B cell (primary cell): ENCODE data around the gene NFAT5. TPM values are rescaled to one million over a fixed set of nuclear protein-coding genes. Genes with fewer than 3 reads are reported as not detected.

Source experiments
- ATAC-seq: fragments of 200-7000 bp; cut with Tn5 transposase; one replicate; pipeline ENCODE4 v1.10.0; 2021; ENCODE audit warnings: low read depth, mild to moderate bottlenecking, moderate number of reproducible peaks, moderate library complexity
- CTCF ChIA-PET: fragments of 350-600 bp; sonication (Branson Sonifier 250); formaldehyde crosslinking; loops from one replicate; lab custom pipeline; 2021; ENCODE audit warnings: antibody characterized with exemption, inconsistent platforms; lab: Charles Lee
- POLR2A ChIA-PET: fragments of 350-600 bp; sonication (Branson Sonifier 250); formaldehyde crosslinking; loops from one replicate; lab custom pipeline; 2021; ENCODE audit warnings: antibody characterized with exemption; lab: Charles Lee
- DNase-seq: peaks from one replicate; pipeline ENCODE4 v3.0.0; 2013
- H2AFZ ChIP-seq: 2 replicates; pipeline ENCODE4 v1.6.1; 2012; ENCODE audit warnings: mild to moderate bottlenecking, low read depth, low read length; ENCODE audit not compliant: insufficient read depth, poor library complexity, severe bottlenecking
- H3K27ac ChIP-seq, 2 donors: 1 replicate in 1 of 2; 2 replicates in 1 of 2; pipeline ENCODE4 v1.5.1; 2012 to 2013; ENCODE audit warnings: low read length in 2 of 2, mild to moderate bottlenecking in 2 of 2, moderate library complexity in 1 of 2
- H3K27me3 ChIP-seq, 4 experiments: fragments of 200-600 bp in 1 of 4; sonication (generic) in 1 of 4; replicated peaks in 1 of 4; 1 replicate in 2 of 4; 2 replicates in 2 of 4; pipeline versions ENCODE4 v1.6.1 to v1.7.0; 2013 to 2016; ENCODE audit warnings: low read length in 3 of 4, mild to moderate bottlenecking in 2 of 4, mixed read lengths in 1 of 4, moderate library complexity in 1 of 4; ENCODE audit not compliant: insufficient read depth in 4 of 4, control insufficient read depth in 3 of 4; ENCODE audit errors: control extremely low read depth in 1 of 4
- H3K36me3 ChIP-seq, 2 experiments: replicated peaks in 1 of 2; 1 replicate in 1 of 2; 2 replicates in 1 of 2; pipeline versions ENCODE4 v1.6.1 to v1.7.1; 2013; ENCODE audit warnings: low read length in 1 of 2; ENCODE audit not compliant: insufficient read depth in 2 of 2, control insufficient read depth in 1 of 2; ENCODE audit errors: control extremely low read depth in 1 of 2, extremely low read depth in 1 of 2
- H3K4me1 ChIP-seq, 2 donors: fragments of 200-600 bp in 1 of 2; sonication (generic) in 1 of 2; 1 replicate in 1 of 2; 2 replicates in 1 of 2; pipeline versions ENCODE4 v1.5.1 to v1.6.1; 2013 to 2017; ENCODE audit warnings: low read length in 2 of 2; ENCODE audit not compliant: control insufficient read depth in 2 of 2, insufficient read depth in 2 of 2
- H3K4me2 ChIP-seq: replicated peaks from 2 replicates; pipeline ENCODE3; 2012; ENCODE audit warnings: mild to moderate bottlenecking, low read depth, low read length; ENCODE audit not compliant: poor library complexity, severe bottlenecking
- H3K4me3 ChIP-seq, 5 experiments: fragments of 200-600 bp in 1 of 5; sonication (generic) in 1 of 5; 1 replicate in 3 of 5; 2 replicates in 2 of 5; pipeline versions ENCODE4 v1.5.1 to v1.7.0; 2011 to 2016; ENCODE audit warnings: low read length in 4 of 5, mild to moderate bottlenecking in 4 of 5, low read depth in 2 of 5, control low read depth in 1 of 5, moderate library complexity in 1 of 5; ENCODE audit not compliant: insufficient read depth in 1 of 5; ENCODE audit errors: control extremely low read depth in 1 of 5, extremely low read depth in 1 of 5
- H3K79me2 ChIP-seq: fragments of 200-600 bp; sonication (generic); one replicate; pipeline ENCODE4 v1.6.0; 2016; ENCODE audit warnings: low read length; ENCODE audit not compliant: control insufficient read depth, insufficient read depth
- H3K9ac ChIP-seq: fragments of 200-600 bp; sonication (generic); 2 replicates; pipeline ENCODE4 v1.6.1; 2017; ENCODE audit warnings: mild to moderate bottlenecking, low read length, moderate library complexity
- H3K9me3 ChIP-seq, 3 donors: one replicate each; pipeline versions ENCODE4 v1.6.1 to v1.7.1; 2013; ENCODE audit warnings: low read length in 2 of 3; ENCODE audit not compliant: control insufficient read depth in 2 of 3, insufficient read depth in 1 of 3; ENCODE audit errors: control extremely low read depth in 1 of 3
- H4K20me1 ChIP-seq: 2 replicates; pipeline ENCODE4 v1.6.0; 2012; ENCODE audit warnings: mild to moderate bottlenecking, low read length; ENCODE audit not compliant: insufficient read depth, control insufficient read depth, poor library complexity, severe bottlenecking
- H3K27ac Mint-ChIP-seq: one replicate; pipeline ENCODE4 v1.8.0; 2021; ENCODE audit warnings: mixed read lengths
- H3K27me3 Mint-ChIP-seq: one replicate; pipeline ENCODE4 v1.8.0; 2021; ENCODE audit warnings: mixed read lengths
- H3K4me1 Mint-ChIP-seq: one replicate; pipeline ENCODE4 v1.8.0; 2021; ENCODE audit warnings: mixed read lengths
- H3K4me3 Mint-ChIP-seq: one replicate; pipeline ENCODE4 v1.8.0; 2021; ENCODE audit warnings: mixed read lengths
- H3K9me3 Mint-ChIP-seq: one replicate; pipeline ENCODE4 v1.8.0; 2022; ENCODE audit warnings: mixed read lengths; ENCODE audit not compliant: insufficient read depth
- CTCF ChIP-seq: fragments of 200-600 bp; IDR thresholded peaks from one replicate; pipeline ENCODE4 v1.8.0; 2022; ENCODE audit warnings: antibody characterized with exemption, mild to moderate bottlenecking
- EZH2 ChIP-seq: IDR thresholded peaks from 2 replicates; pipeline ENCODE4 v1.6.1; 2012; ENCODE audit warnings: borderline replicate concordance, low read depth, mild to moderate bottlenecking, moderate library complexity, low read length; ENCODE audit not compliant: insufficient read depth, poor library complexity, severe bottlenecking
- WGBS: methylation state at CpG from one replicate; pipeline ENCODE4 v1.1.5; 2013; ENCODE audit warnings: missing lambda C conversion rate; ENCODE audit not compliant: insufficient coverage; 5-methylcytosine and 5-hydroxymethylcytosine counted together
- intact Hi-C: fragments of 100-400 bp; cut with micrococcal nuclease; formaldehyde crosslinking; loops from one replicate; pipeline ENCODE4 v1.10.0; 2022
- polyA plus RNA-seq: library from polyadenylated mRNA; depleted of rRNA; stranded (reverse); fragments of >200 nt; gene quantifications from 2 replicates; pipeline ENCODE4 v1.2.3, GENCODE V29; 2012
- total RNA-seq, 2 donors: library from RNA; stranded (reverse); fragments of 120-200 nt in 1 of 2; gene quantifications; 1 replicate in 1 of 2; 2 replicates in 1 of 2; pipeline versions ENCODE4 v1.2.3 to v1.2.4, GENCODE V29; 2013 to 2022

The NFAT5 gene
- total and polyA plus RNA-seq, 2 donors (not counting 1 experiment from before 2014, with no cell fraction given) = 6.3 to 50.0 TPM

DNA sequence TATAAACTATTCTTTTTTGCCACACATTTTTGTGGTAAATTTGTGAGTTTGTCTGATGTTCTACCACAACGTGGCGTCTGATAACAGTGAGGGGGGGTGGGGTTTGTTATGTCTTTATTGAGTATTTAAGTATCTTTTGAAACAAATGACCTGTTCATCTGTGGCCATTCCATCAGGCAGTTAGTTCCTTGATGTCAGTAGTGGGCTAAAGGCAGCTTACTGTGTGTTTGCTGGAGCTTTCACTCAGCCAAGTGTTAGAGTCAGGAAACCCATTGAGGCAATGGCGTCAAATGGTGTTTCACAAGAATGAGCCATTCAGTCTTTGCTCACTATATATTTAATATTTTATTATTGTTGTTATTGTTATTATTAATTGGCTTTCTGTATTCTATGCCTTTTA is 132.6 kb downstream of the NFAT5 start:
- H2AFZ ChIP-seq = no peak overlapping the region
- H3K27me3 ChIP-seq = no peaks in the 10 kb centered on the region
- H3K9me3 Mint-ChIP-seq = no peaks in the 10 kb centered on the region
- intact Hi-C loops = no loop called here
- no peak overlapping the region for H3K27ac ChIP-seq
- H3K79me2 ChIP-seq = peaks cover 5% of the 10 kb centered on the region
- ATAC-seq (no peak), DNase-seq (no peak)
- no peaks in the 10 kb centered on the region for H3K9me3 ChIP-seq
- ChIA-PET CTCF (no interaction called here), POLR2A (no interaction called here)
- H3K36me3 ChIP-seq = peaks cover 0 to 37% of the 10 kb centered on the region in 2 experiments
- H3K4me1 ChIP-seq = no peaks in the 10 kb centered on the region
- no peak overlapping the region for H3K9ac ChIP-seq
- H3K27me3 Mint-ChIP-seq = no peaks in the 10 kb centered on the region
- H3K4me1 Mint-ChIP-seq = no peaks in the 10 kb centered on the region
- no peak overlapping the region for H3K4me3 Mint-ChIP-seq
- WGBS = 92% methylated on average over 2 of the region's 3 CpGs
- H3K27ac Mint-ChIP-seq = no peak overlapping the region
- no peaks in the 10 kb centered on the region for H4K20me1 ChIP-seq
- H3K4me3 ChIP-seq = no peak overlapping the region
- TF ChIP-seq EZH2 (no peak), CTCF (no peak)
- no peak overlapping the region for H3K4me2 ChIP-seq

DNA sequence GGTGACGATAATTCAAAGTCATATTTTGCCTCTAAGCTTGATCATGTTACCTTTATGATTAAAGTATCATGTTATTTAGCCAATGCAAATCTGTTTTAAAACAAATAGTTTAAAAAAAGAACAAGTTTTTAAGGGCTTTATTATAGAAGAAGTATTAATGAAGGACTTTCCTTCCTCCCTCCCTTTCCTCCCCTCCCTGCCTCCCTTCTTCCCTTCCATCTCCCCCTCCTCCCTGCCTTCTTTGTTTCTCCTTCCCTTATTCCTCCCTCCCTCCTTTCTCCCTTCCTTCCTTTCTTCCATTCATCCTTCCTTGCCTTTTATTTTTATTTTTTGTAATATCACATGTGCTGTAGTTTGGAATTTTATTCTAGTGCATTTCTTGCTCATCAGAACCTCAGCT is 134.1 kb downstream of the NFAT5 start:
- Mint-ChIP-seq H3K4me3 (no peak overlapping the region), H3K9me3 (no peaks in the 10 kb centered on the region), H3K27ac (no peak overlapping the region), H3K4me1 (no peaks in the 10 kb centered on the region), H3K27me3 (no peaks in the 10 kb centered on the region)
- H3K4me1 ChIP-seq = no peaks in the 10 kb centered on the region
- H3K9me3 ChIP-seq = no peaks in the 10 kb centered on the region
- H3K36me3 ChIP-seq = peaks cover 0 to 34% of the 10 kb centered on the region in 2 experiments
- no peak for ATAC-seq
- no peak overlapping the region for H3K9ac ChIP-seq
- no peak overlapping the region for H3K27ac ChIP-seq
- no peaks in the 10 kb centered on the region for H3K27me3 ChIP-seq
- CTCF ChIA-PET = interaction anchor here (0.7 to 1.2 kb wide), 2 partner anchors 8 to 10 kb away, joined by 3 to 4 read pairs; no protein-coding TSS in a partner anchor
- POLR2A ChIA-PET = no interaction called here
- H2AFZ ChIP-seq = no peak overlapping the region
- H4K20me1 ChIP-seq = no peaks in the 10 kb centered on the region
- intact Hi-C loops = loop anchor here (10.0 kb wide), 2 partner anchors 155 to 305 kb away; no protein-coding TSS in a partner anchor
- H3K79me2 ChIP-seq = no peaks in the 10 kb centered on the region
- H3K4me2 ChIP-seq = no peak overlapping the region
- WGBS = no CpG with 5 or more reads among the region's 1 CpG
- no peak overlapping the region for H3K4me3 ChIP-seq
- no peak for TF ChIP-seq EZH2
- DNase-seq = no peak
